T-cell (primary cell): Measurements from ENCODE around the gene DENND5A. TPM values are rescaled to one million over a fixed set of nuclear protein-coding genes. Genes with fewer than 3 reads are reported as not detected.
"Not testable (repeated sequence)": the region's sequence is repeated elsewhere in the genome, so short reads cannot be mapped to it uniquely, and the experiment has no call there.

Source experiments
- ATAC-seq, 4 experiments: fragments of 200-7000 bp in 3 of 4; fragments of 150-1000 bp in 1 of 4; cut with Tn5 transposase; replicated peaks in 1 of 4; 1 replicate in 3 of 4; 2 replicates in 1 of 4; pipeline ENCODE4 v1.10.0; 2021; ENCODE audit warnings: moderate library complexity in 3 of 4, mild to moderate bottlenecking in 2 of 4, moderate number of reproducible peaks in 1 of 4
- CTCF ChIA-PET, 2 donors: fragments of 300-600 bp; sonication (Branson Sonifier 250); formaldehyde crosslinking; loops; one replicate each; lab custom pipeline; 2022; ENCODE audit warnings: antibody characterized with exemption in 2 of 2; lab: Charles Lee
- POLR2A ChIA-PET, 2 donors: fragments of 300-600 bp; sonication (Branson Sonifier 250); formaldehyde crosslinking; loops; one replicate each; lab custom pipeline; 2022; ENCODE audit warnings: antibody characterized with exemption in 2 of 2; lab: Charles Lee
- DNase-seq, 35 experiments: peaks; one replicate each; pipeline versions ENCODE4 v3.0.0 to v3.0.0-alpha.2; 2013 to 2023
- H3K27ac ChIP-seq: one replicate; pipeline ENCODE4 v1.5.1; 2013; ENCODE audit warnings: low read length
- H3K27me3 ChIP-seq, 2 experiments: replicated peaks in 1 of 2; 1 replicate in 1 of 2; 2 replicates in 1 of 2; pipeline versions ENCODE4 v1.6.1 to v1.7.0; 2013; ENCODE audit warnings: low read length in 1 of 2, mixed read lengths in 1 of 2; ENCODE audit not compliant: control insufficient read depth in 2 of 2, insufficient read depth in 2 of 2; ENCODE audit errors: extremely low read depth in 1 of 2
- H3K36me3 ChIP-seq, 2 donors: 1 replicate in 1 of 2; 2 replicates in 1 of 2; pipeline versions ENCODE4 v1.6.1 to v1.7.0; 2013; ENCODE audit warnings: low read length in 1 of 2; ENCODE audit not compliant: control insufficient read depth in 2 of 2, insufficient read depth in 1 of 2; ENCODE audit errors: extremely low read depth in 1 of 2
- H3K4me1 ChIP-seq, 2 experiments: 1 replicate in 1 of 2; 2 replicates in 1 of 2; pipeline versions ENCODE4 v1.6.1 to v1.7.0; 2013; ENCODE audit warnings: low read length in 2 of 2, mixed read lengths in 1 of 2; ENCODE audit not compliant: insufficient read depth in 2 of 2, control insufficient read depth in 1 of 2; ENCODE audit errors: extremely low read depth in 1 of 2
- H3K4me3 ChIP-seq, 2 donors: 1 replicate in 1 of 2; 2 replicates in 1 of 2; pipeline versions ENCODE4 v1.5.1 to v1.7.0; 2013; ENCODE audit warnings: mild to moderate bottlenecking in 2 of 2, low read length in 1 of 2, moderate library complexity in 1 of 2; ENCODE audit not compliant: control insufficient read depth in 1 of 2; ENCODE audit errors: extremely low read depth in 1 of 2
- H3K9me3 ChIP-seq: 2 replicates; pipeline ENCODE4 v1.7.0; 2013
- H3K27ac Mint-ChIP-seq, 2 donors: one replicate each; pipeline ENCODE4 v1.8.0; 2020 to 2021; ENCODE audit warnings: mild to moderate bottlenecking in 2 of 2, mixed read lengths in 2 of 2
- H3K27me3 Mint-ChIP-seq, 2 donors: one replicate each; pipeline ENCODE4 v1.8.0; 2021 to 2022; ENCODE audit warnings: mixed read lengths in 2 of 2
- H3K36me3 Mint-ChIP-seq: one replicate; pipeline ENCODE4 v1.8.0; 2021; ENCODE audit warnings: mixed read lengths
- H3K4me1 Mint-ChIP-seq, 3 donors: one replicate each; pipeline ENCODE4 v1.8.0; 2020 to 2022; ENCODE audit warnings: mixed read lengths in 3 of 3, mild to moderate bottlenecking in 1 of 3
- H3K4me3 Mint-ChIP-seq, 3 donors: one replicate each; pipeline ENCODE4 v1.8.0; 2020 to 2022; ENCODE audit warnings: mild to moderate bottlenecking in 3 of 3, mixed read lengths in 3 of 3, moderate library complexity in 3 of 3
- H3K9me3 Mint-ChIP-seq, 3 donors: one replicate each; pipeline ENCODE4 v1.8.0; 2020 to 2022; ENCODE audit warnings: mixed read lengths in 3 of 3
- WGBS: methylation state at CpG from one replicate; pipeline ENCODE4 v1.1.5; 2013; ENCODE audit warnings: missing lambda C conversion rate; ENCODE audit not compliant: insufficient coverage; 5-methylcytosine and 5-hydroxymethylcytosine counted together
- total RNA-seq, 35 experiments: library from RNA in 6 of 35; stranded (reverse) in 6 of 35; fragments of 120-200 nt in 1 of 35; gene quantifications; one replicate each; pipeline versions ENCODE4 v1.2.1 to v1.2.4 and lab custom pipeline; 2013 to 2026

The DENND5A gene
- total RNA-seq, 5 donors from 2014 or later (not counting 1 experiment from before 2014, with no cell fraction given) = 57.8 to 151 (median 84.2) TPM

DNA sequence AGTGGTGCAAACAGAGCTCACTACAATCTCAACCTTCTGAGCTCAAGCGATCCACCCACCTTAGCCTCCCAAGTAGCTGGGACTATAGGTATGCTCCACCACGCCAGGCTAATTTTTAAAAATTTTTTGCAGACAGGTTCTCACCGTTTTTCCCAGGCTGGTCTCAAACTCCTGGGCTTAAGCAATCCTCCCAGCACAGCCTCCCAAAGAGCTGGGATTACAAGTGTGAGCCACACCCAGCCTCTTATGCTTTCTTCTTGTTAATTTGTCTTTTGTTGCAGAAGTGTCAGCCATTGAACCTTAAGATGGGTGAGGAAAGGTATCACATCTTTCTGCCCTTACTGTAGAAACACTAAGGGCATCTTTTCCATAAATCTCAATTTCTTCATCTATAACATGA, 34.9 kb downstream of the DENND5A start:
- H3K27me3 Mint-ChIP-seq = no peaks in the 10 kb centered on the region
- H3K9me3 ChIP-seq = no peaks in the 10 kb centered on the region
- peak overlapping the region in 1 of 3 donors; percentile 77 for H3K4me3 Mint-ChIP-seq
- peaks cover 8 to 11% of the 10 kb centered on the region in 2 experiments for H3K4me1 ChIP-seq
- no peak overlapping the region for H3K4me3 ChIP-seq
- peaks cover 5% of the 10 kb centered on the region for H3K36me3 Mint-ChIP-seq
- DNase-seq (no peak), ATAC-seq (no peak)
- H3K9me3 Mint-ChIP-seq = peaks cover 0 to 4% (median 3%) of the 10 kb centered on the region in 3 donors
- peak overlapping the region in 1 of 2 donors; percentile 61 for H3K27ac Mint-ChIP-seq
- no peaks in the 10 kb centered on the region for H3K36me3 ChIP-seq
- peaks cover 53 to 72% (median 68%) of the 10 kb centered on the region in 3 donors for H3K4me1 Mint-ChIP-seq
- no peaks in the 10 kb centered on the region for H3K27me3 ChIP-seq
- WGBS = 100% methylated on average over 1 of the region's 3 CpGs
- POLR2A ChIA-PET = interaction anchor here in 1 of 2 donors (0.5 to 0.7 kb wide), 3 partner anchors 16 to 501 kb away, joined by 6 to 9 read pairs (median 8); no protein-coding TSS in a partner anchor
- CTCF ChIA-PET = interaction anchor here in 1 of 2 donors (0.9 kb wide), 1 partner anchor 21 kb away, joined by 3 read pairs; no protein-coding TSS in a partner anchor
- no peak overlapping the region for H3K27ac ChIP-seq

DNA sequence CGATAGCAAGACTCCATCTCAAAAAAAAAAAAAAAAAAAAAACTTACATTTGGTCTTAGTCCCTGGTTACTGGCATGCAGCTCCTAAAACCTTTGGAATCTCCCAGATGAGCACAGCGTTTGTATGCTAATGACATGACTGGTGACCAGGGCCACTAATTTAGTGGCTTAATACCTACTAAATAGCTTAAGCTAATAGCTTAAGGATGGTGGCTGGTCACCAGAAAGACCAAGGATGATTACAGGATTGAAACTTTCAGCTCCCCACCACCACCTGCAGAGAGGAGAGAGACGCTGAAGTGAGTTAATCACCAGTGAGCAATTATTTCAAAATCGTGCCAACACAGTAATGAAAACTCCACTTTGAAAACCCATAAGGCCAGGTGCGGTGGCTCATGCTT, 37.1 kb downstream of the DENND5A start:
- ATAC-seq (no peak), DNase-seq (no peak)
- no peaks in the 10 kb centered on the region for H3K36me3 ChIP-seq
- no peak overlapping the region for H3K4me3 ChIP-seq
- 90% methylated on average over 2 of the region's 5 CpGs for WGBS
- peaks cover 5% of the 10 kb centered on the region for H3K36me3 Mint-ChIP-seq
- H3K9me3 Mint-ChIP-seq = no peaks in the 10 kb centered on the region
- H3K27me3 ChIP-seq = no peaks in the 10 kb centered on the region
- no peaks in the 10 kb centered on the region for H3K27me3 Mint-ChIP-seq
- ChIA-PET POLR2A (no interaction called here), CTCF (interaction anchor here (0.5 to 0.6 kb wide), 4 partner anchors 19 to 520 kb away, joined by 4 to 6 read pairs (median 4); no protein-coding TSS in a partner anchor)
- H3K9me3 ChIP-seq = no peaks in the 10 kb centered on the region
- peaks cover 8 to 9% of the 10 kb centered on the region in 2 experiments for H3K4me1 ChIP-seq
- H3K4me1 Mint-ChIP-seq = peaks cover 52 to 64% (median 62%) of the 10 kb centered on the region in 3 donors
- no peak overlapping the region for H3K27ac ChIP-seq
- no peak overlapping the region for H3K27ac Mint-ChIP-seq
- no peak overlapping the region for H3K4me3 Mint-ChIP-seq

DNA sequence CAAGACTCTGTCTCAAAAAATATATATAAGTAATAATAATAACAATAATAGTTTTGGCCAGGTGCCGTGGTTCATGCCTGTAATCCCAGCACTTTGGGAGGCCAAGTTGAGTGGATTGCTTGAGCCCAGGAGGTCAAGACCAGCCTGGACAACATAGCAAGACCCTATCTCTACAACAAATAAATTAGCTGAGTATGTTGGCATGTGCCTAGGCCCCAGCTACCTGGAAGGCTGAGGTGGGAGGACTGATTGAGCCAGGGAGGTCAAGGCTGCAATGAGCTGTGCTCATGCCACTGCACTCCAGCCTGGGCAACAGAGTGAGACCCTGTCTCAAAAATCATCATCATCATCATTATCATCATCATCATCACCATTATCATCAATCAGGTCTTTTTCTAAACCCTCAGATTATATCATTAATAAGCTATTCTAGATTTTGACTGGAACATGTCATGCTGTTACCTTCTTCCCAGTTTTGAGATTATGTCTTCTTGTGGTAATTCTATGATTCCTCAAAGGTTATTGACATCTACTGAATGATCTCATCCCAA, 39.3 kb downstream of the DENND5A start:
- no peak overlapping the region for H3K4me3 Mint-ChIP-seq
- no peaks in the 10 kb centered on the region for H3K36me3 ChIP-seq
- CTCF ChIA-PET = no interaction called here
- WGBS = no CpG with 5 or more reads among the region's 1 CpG
- H3K9me3 Mint-ChIP-seq = no peaks in the 10 kb centered on the region
- no peak overlapping the region for H3K27ac Mint-ChIP-seq
- no peak overlapping the region for H3K4me3 ChIP-seq
- H3K27me3 Mint-ChIP-seq = no peaks in the 10 kb centered on the region
- H3K27ac ChIP-seq = no peak overlapping the region
- no peaks in the 10 kb centered on the region for H3K27me3 ChIP-seq
- DNase-seq = no peak
- POLR2A ChIA-PET = no interaction called here
- ATAC-seq = no peak
- peaks cover 2 to 3% of the 10 kb centered on the region in 2 experiments for H3K4me1 ChIP-seq
- peaks cover 5% of the 10 kb centered on the region for H3K36me3 Mint-ChIP-seq
- H3K9me3 ChIP-seq = no peaks in the 10 kb centered on the region
- H3K4me1 Mint-ChIP-seq = peaks cover 39 to 52% (median 43%) of the 10 kb centered on the region in 3 donors

DNA sequence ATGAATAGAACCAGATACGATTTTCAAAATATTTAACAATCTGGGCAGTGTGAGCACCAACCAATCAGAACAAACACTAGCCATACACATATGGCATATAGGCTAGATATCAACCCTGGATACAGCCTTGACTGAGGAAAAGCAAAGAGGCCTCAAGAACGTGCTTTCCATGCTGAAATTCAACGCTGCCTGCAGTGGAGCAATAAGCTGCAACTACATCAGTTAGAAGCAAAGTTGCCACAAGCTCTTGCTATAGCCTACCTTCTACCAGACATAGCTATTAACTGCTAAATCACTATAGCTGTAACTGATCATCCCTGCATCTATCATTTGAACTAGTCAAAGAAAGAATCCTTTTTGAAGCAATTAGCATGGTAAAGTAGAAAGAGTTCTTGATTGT, 42.5 kb downstream of the DENND5A start:
- ATAC-seq (no peak), DNase-seq (no peak)
- Mint-ChIP-seq H3K27me3 (no peaks in the 10 kb centered on the region), H3K9me3 (no peaks in the 10 kb centered on the region), H3K36me3 (peaks cover 5% of the 10 kb centered on the region), H3K4me1 (peaks cover 34 to 41% (median 35%) of the 10 kb centered on the region in 3 donors), H3K27ac (peak overlapping the region in 1 of 2 donors; percentile 22), H3K4me3 (no peak overlapping the region)
- Histone ChIP-seq H3K27me3 (no peaks in the 10 kb centered on the region), H3K4me3 (no peak overlapping the region), H3K27ac (no peak overlapping the region), H3K36me3 (no peaks in the 10 kb centered on the region), H3K4me1 (no peaks in the 10 kb centered on the region), H3K9me3 (no peaks in the 10 kb centered on the region)
- POLR2A ChIA-PET = no interaction called here
- WGBS = 86% methylated on average over 2 of the region's 3 CpGs
- CTCF ChIA-PET = no interaction called here

DNA sequence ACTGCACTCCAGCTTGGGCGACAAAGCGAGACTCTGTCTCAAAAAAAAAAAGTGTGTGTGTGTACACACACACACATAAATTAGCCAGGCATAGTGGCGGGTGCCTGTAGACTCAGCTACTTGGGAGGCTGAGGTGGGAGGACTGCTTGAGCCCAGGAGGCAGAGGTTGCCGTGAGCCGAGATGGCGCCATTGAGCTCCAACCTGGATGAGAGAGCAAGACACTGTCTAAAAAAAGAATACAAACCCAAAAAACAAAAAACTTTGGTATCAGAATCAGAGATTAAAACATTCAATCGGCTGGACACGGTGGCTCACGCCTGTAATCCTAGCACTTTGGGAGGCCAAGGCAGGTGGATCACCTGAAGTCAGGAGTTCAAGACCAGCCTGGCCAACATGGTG, 44.3 kb downstream of the DENND5A start:
- DNase-seq, H3K36me3 Mint-ChIP-seq, CTCF ChIA-PET, H3K27me3 ChIP-seq, H3K36me3 ChIP-seq, H3K27ac ChIP-seq, H3K9me3 ChIP-seq, H3K27ac Mint-ChIP-seq, H3K9me3 Mint-ChIP-seq, H3K4me3 Mint-ChIP-seq, H3K27me3 Mint-ChIP-seq, POLR2A ChIA-PET, ATAC-seq, H3K4me1 ChIP-seq, H3K4me3 ChIP-seq: not testable (repeated sequence)
- WGBS = 100% methylated on average over 3 of the region's 9 CpGs
- H3K4me1 Mint-ChIP-seq = peaks cover 32 to 35% (median 34%) of the 10 kb centered on the region in 3 donors

DNA sequence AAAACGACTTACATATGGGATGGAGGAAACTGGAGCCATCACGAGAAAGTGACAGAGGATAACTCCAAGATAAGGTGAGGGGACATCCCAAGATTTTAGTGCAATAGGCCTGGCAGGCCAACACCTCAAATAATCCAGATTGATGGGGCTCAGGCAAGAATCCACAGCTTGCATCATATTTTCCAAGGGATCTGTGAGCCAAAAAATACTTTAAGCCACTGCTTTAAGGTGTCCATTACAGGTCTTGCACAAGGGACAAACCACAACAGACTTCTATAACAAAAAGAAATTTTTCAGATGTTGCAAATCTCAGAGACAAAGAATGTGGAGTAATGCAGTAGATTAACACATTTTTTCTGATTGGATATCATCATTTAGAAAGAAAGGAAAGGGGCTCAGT, 45.6 kb downstream of the DENND5A start:
- WGBS = no CpG with 5 or more reads among the region's 2 CpGs
- POLR2A ChIA-PET = no interaction called here
- Mint-ChIP-seq H3K27me3 (no peaks in the 10 kb centered on the region), H3K4me3 (no peak overlapping the region), H3K4me1 (peaks cover 35 to 40% (median 38%) of the 10 kb centered on the region in 3 donors), H3K27ac (no peak overlapping the region), H3K36me3 (no peaks in the 10 kb centered on the region), H3K9me3 (no peaks in the 10 kb centered on the region)
- H3K4me3 ChIP-seq = no peak overlapping the region
- CTCF ChIA-PET = no interaction called here
- H3K36me3 ChIP-seq = no peaks in the 10 kb centered on the region
- H3K9me3 ChIP-seq = no peaks in the 10 kb centered on the region
- no peaks in the 10 kb centered on the region for H3K27me3 ChIP-seq
- peaks cover 2 to 10% of the 10 kb centered on the region in 2 experiments for H3K4me1 ChIP-seq
- no peak overlapping the region for H3K27ac ChIP-seq
- ATAC-seq = no peak
- no peak for DNase-seq
